ENCODE measurements around the gene CNTRL.
A peak's percentile ranks its signal among the peaks of the same experiment; 100 is the strongest.

The CNTRL gene

GRCh38 chr9:121206516-121207370 is 132.0 kb downstream of the CNTRL start:
- peak in 1 of 3 donors; percentile 52 for DNase-seq

GRCh38 chr9:121207371-121207940 is 132.7 kb downstream of the CNTRL start:
- peak; percentile 43 to 74 (median 69) for DNase-seq

GRCh38 chr9:121210536-121210935 is 135.8 kb downstream of the CNTRL start:
- no peak for DNase-seq

- DNase-seq, result peak; percentile 87 to 92 (median 89)
Measured at GRCh38 chr9:121213136-121213806, 138.5 kb downstream of the CNTRL start.

- no peak for DNase-seq
Measured at GRCh38 chr9:121214005-121214404, 139.2 kb downstream of the CNTRL start.

- no peak for DNase-seq
Measured at GRCh38 chr9:121216271-121216805, 141.6 kb downstream of the CNTRL start.

- peak; percentile 20 to 65 (median 57) for DNase-seq
Measured at GRCh38 chr9:121217609-121218292, 143.0 kb downstream of the CNTRL start.

- no peak for DNase-seq
Measured at GRCh38 chr9:121218357-121219027, 143.7 kb downstream of the CNTRL start.

GRCh38 chr9:121219530-121219929 is 144.8 kb downstream of the CNTRL start:
- DNase-seq, result no peak

- peak; percentile 79 to 92 (median 83) for DNase-seq
Measured at GRCh38 chr9:121220996-121221663, 146.4 kb downstream of the CNTRL start.

- no peak for DNase-seq
Measured at GRCh38 chr9:121221664-121222055, 146.9 kb downstream of the CNTRL start.

GRCh38 chr9:121222524-121223171 is 147.9 kb downstream of the CNTRL start:
- DNase-seq, result peak; percentile 65 to 74 (median 69)

GRCh38 chr9:121225240-121225639 is 150.5 kb downstream of the CNTRL start:
- no peak for DNase-seq

- peak in 1 of 3 donors; percentile 19 for DNase-seq
Measured at GRCh38 chr9:121226175-121226574, 151.4 kb downstream of the CNTRL start.
